A172 (cell line): Measurements from ENCODE around the gene DAB1. TPM values are rescaled to one million over a fixed set of nuclear protein-coding genes. Genes with fewer than 3 reads are reported as not detected.

ENCODE experiments used
- DNase-seq: peaks from one replicate; pipeline ENCODE4 v3.0.0-alpha.2; 2015; ENCODE audit warnings: low spot score
- total RNA-seq: library from RNA; depleted of rRNA; stranded (reverse); fragments of >200 nt; shearing (Covaris generic); gene quantifications from 2 replicates; pipeline ENCODE4 v1.2.3, GENCODE V29; 2014

The DAB1 gene
- total RNA-seq, 1 experiment from 2014 or later, result not detected

- no peak for DNase-seq
Measured at GRCh38 chr1:57218487-57219079, 205.3 kb downstream of the DAB1 start.

GRCh38 chr1:57217905-57218304 is 206.0 kb downstream of the DAB1 start:
- no peak for DNase-seq

- no peak for DNase-seq
Measured at GRCh38 chr1:57214951-57215575, 208.8 kb downstream of the DAB1 start.

GRCh38 chr1:57210881-57211280 is 213.0 kb downstream of the DAB1 start:
- DNase-seq, result no peak

GRCh38 chr1:57209495-57209894 is 214.4 kb downstream of the DAB1 start:
- DNase-seq, result no peak

- no peak for DNase-seq
Measured at GRCh38 chr1:57208741-57209302, 215.0 kb downstream of the DAB1 start.

- DNase-seq, result no peak
Measured at GRCh38 chr1:57206038-57206437, 217.8 kb downstream of the DAB1 start.

- DNase-seq, result no peak
Measured at GRCh38 chr1:57204942-57205787, 218.7 kb downstream of the DAB1 start.

GRCh38 chr1:57204091-57204490 is 219.8 kb downstream of the DAB1 start:
- DNase-seq, result no peak

GRCh38 chr1:57202241-57202640 is 221.6 kb downstream of the DAB1 start:
- DNase-seq, result no peak

- DNase-seq, result no peak
Measured at GRCh38 chr1:57198912-57199311, 224.9 kb downstream of the DAB1 start.

- DNase-seq, result no peak
Measured at GRCh38 chr1:57195436-57195941, 228.4 kb downstream of the DAB1 start.

- no peak for DNase-seq
Measured at GRCh38 chr1:57192222-57192621, 231.6 kb downstream of the DAB1 start.

- DNase-seq, result no peak
Measured at GRCh38 chr1:57190898-57191297, 233.0 kb downstream of the DAB1 start.

- no peak for DNase-seq
Measured at GRCh38 chr1:57188168-57188567, 235.7 kb downstream of the DAB1 start.

- DNase-seq, result no peak
Measured at GRCh38 chr1:57186455-57186854, 237.4 kb downstream of the DAB1 start.

GRCh38 chr1:57179001-57179400 is 244.9 kb downstream of the DAB1 start:
- no peak for DNase-seq

- no peak for DNase-seq
Measured at GRCh38 chr1:57175506-57175905, 248.4 kb downstream of the DAB1 start.

- DNase-seq, result no peak
Measured at GRCh38 chr1:57172040-57172439, 251.8 kb downstream of the DAB1 start.

GRCh38 chr1:57167997-57168396 is 255.9 kb downstream of the DAB1 start:
- no peak for DNase-seq

- DNase-seq, result no peak
Measured at GRCh38 chr1:57165546-57165945, 258.3 kb downstream of the DAB1 start.

GRCh38 chr1:57164584-57164983 is 259.3 kb downstream of the DAB1 start:
- no peak for DNase-seq
